ENCODE results near the gene AMPD3. TPM values are rescaled to one million over a fixed set of nuclear protein-coding genes. Genes with fewer than 3 reads are reported as not detected.
A peak's percentile ranks its signal among the peaks of the same experiment; 100 is the strongest.

AMPD3 gene
- total RNA-seq, 1 donor from 2014 or later = 16.2 TPM

DNA sequence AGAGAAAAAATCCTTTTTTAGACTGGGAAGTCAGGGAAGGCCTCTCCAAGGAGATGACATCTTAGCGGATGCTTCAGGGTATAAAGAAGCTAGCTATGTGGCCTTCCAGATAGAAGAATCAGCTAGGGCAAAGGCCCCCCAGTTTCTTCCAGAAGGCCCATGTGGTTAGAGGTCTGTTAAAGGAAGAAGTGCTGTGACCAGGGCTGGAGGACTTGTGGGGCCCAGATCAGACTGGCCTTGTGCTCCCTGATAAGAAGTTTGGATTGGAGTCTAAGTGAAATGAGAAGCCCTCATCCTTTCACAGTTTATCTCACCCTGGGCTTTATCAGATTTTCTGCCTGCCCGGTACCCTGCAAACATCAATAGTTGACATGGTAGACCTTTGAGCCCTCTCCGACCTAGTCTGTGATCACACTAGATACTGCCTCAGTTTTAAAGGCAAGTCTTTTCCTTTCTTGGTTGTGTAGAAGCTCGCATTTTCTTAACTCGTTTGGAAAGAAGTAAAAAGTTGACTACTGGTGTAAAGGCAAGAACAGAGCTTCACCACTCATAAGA, 7.8 kb downstream of the AMPD3 start:
- no peak for ATAC-seq

DNA sequence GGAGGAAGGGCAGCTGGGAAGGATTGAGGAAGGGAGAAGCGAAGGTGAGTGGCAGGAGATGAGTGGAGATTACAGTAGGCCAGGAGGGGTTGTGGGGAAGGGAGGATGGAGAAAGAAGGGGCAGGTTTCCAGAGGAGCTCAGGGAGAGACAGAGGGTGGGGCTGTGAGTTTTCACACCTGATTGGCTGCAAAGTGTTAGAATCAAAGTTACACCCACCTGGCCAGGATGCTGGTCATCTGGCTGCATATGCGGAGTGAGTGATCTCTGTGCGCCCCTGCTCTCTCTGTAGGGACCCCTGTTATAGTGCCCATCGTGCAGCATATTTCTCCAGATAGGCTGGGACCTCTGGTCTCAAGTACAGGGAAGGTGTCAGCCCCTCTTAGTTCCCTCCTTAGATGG, 18.3 kb downstream of the AMPD3 start:
- ATAC-seq = no peak

DNA sequence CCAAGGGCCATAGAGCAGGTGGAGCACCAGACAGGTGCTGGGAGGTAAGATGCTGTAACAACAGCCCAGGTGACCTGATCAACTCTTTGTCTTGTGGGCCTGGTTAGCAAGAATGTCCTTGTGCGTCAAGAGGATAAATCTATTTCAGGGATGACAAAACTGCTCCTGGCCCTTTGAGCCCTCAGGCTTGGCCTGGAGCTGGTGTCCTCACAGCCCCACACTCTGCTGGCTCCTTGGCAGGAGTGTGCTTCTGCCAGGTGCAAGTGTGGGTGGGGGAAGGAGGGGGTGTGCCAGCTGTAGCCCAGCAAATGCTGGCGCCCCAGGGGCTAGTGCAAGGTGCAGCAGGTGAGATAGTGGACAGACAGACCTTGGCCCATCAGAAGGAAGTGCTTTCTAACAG, 19.5 kb downstream of the AMPD3 start:
- no peak for ATAC-seq

DNA sequence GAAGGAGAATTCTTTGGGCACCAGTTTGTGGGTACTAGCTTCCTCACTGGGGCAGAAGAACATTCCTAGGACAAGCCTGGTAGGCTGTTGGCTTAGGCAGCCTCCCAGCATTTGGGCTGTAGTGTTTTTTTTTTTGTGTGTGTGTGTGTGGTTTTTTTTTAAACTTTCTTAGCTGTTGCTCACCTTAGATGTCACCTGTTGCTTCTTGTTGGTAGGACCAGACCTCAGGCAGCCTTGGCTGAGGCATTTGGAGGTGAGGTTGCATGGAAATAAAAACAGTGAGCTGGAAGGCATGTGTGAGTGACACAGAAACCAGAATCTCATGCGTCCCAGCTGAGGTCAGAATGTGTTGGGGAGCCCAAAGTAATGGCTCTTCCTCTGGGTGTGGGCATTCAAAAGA, 21.3 kb downstream of the AMPD3 start:
- peak; percentile 21 for ATAC-seq

DNA sequence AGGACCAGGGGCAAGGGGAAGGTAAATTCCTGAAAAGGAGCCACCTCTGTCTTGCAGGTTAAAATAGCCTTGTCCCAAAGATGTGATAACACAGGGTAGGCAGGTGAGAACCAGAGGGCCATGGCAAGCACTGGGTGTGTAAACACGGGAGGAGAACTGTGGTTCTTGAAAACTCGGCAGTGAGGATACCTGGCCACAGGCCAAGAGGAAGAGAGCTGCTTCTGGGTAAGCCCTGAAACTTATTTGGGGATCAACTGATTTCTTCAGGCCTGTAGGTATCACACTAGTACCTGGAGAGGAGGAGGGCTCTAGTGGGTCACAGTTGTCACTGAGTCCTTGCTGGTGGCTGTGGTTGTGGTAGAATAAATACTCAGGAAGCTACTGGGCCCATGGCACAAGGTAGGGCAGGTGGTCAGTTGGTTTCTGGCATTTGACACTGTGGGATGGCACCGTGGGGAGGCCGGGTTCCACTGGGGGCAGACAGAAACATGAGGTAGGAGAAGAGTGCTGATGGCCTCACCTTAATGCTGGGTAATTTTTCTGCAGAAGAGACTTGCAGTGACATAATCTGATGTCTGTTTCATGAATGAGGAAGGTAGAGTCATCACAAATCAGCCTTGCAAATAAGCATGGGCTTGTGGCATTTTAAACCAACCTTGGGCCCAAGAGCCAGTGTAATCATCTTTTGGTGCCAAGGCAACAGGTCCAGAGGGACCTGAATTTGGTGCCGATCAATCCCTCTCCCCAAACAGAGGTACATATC, 22.0 kb downstream of the AMPD3 start:
- peak; percentile 52 for ATAC-seq

DNA sequence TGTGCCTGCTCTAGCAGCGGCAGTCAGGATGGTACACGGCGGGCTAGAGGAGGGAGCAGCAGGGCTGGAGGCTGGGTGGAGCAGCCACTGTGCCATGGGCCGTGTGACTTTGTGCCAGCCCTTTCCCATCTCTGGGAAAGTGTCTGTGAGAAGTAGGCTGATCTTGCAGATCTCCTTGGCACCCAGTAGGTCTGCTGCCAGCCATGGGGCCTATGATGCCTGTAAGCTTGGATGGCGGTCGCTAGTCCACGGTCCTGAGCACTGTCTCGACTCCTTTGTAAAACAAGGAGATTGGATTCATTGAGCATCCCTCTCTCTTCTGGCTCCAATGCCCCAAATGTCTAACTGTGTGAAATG, 22.6 kb downstream of the AMPD3 start:
- no peak for ATAC-seq

DNA sequence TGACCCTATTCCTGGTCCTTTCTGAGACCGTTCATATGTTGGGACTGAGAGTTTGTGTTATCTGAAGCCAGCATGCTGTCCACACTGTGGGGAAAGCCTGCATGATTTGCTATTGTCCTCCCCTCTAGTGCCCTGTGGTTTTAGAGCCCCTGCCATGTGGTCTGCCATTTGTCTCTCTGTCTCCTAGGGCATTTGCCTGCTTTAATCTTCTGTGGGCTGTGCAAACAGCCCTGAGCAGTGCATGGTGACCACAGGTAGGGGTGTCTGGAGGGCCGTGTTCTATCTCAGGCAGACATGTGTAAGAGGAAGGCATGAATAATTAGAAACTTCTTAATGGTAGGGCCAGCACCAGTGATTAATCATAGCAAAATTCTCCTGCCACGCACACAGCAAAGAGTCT, 23.0 kb downstream of the AMPD3 start:
- ATAC-seq = no peak

DNA sequence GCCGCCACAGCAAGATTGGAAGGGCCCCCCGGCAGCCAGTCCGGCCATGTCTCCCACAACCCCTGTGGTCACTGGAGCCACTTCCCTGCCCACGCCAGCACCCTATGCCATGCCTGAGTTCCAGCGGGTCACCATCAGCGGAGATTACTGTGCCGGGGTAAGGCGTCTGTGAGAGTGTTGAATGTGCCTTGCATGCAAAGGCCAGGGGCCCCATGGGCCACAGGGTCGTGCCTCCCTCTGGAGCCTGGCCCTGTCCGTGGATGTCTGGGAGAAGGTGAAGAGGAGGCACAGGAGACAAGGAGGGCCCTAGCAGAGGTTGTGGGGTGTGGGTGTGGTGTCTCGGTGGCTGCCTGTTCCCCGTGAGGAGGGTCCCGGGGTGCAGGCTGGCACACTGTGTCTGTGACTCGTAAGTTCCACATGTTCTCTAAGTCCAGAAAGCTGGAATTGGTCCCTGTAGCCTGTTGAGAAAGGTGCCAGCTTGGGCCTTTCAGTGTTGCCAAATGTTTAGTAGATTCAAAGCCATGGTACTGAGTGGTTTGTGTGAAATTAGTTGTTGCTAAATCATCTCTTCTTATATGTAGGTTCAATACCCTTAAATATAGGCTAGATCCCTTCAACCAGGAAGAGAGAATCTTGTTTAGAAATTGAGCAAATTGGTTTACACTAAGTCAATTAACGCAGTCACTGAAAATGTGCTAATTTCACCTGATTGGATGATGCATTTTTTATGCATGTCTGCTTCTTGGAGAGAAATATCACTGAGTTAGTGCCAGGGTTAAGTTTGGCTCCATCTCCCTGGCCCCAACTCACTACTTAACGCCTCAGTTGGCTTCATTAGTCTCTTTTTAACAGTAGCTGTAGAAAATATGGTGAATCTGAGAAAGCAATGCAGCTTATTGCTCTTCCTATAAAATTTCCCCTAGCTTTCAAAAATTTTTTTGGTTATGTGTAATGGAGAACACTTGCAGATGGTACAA, 23.8 kb downstream of the AMPD3 start:
- no peak for ATAC-seq

DNA sequence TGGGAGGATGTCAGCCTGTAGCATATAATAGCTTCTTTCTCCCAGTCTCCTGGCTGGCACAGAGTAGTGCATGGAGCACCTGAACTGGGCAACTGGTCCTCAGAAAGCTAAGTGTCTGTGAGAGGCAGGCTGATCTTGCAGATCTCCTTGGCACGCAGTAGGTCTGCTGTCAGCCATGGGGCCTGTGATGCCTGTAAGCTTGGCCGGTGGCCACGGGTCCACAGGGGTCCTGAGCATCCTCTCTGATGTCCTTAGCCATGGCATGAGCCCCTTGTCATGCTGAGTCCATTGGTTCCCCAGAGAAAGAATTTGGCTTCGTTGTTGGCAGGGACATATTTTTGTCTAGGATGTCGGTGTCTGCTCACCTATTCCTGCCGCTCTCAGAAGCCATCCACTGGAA, 25.0 kb downstream of the AMPD3 start:
- ATAC-seq = no peak

DNA sequence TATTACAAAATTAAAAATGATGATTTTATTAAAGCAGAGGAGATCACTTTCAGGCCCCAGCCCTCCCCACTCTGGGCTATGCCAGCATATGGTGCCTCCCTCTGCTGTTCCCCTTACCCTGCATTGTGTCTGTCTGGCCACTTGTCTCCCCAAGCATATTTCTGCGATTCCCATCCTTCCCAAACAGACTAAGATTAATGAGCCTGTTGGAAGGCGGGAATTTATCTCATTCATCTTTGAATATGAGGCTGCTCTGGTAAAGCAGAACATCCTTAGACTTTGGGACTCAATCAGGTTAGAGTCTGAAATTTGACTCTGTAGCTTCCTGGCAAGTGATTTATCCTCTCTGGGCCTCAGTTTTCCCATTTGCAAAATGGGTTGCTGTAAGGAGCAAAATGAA, 25.7 kb downstream of the AMPD3 start:
- ATAC-seq = no peak

DNA sequence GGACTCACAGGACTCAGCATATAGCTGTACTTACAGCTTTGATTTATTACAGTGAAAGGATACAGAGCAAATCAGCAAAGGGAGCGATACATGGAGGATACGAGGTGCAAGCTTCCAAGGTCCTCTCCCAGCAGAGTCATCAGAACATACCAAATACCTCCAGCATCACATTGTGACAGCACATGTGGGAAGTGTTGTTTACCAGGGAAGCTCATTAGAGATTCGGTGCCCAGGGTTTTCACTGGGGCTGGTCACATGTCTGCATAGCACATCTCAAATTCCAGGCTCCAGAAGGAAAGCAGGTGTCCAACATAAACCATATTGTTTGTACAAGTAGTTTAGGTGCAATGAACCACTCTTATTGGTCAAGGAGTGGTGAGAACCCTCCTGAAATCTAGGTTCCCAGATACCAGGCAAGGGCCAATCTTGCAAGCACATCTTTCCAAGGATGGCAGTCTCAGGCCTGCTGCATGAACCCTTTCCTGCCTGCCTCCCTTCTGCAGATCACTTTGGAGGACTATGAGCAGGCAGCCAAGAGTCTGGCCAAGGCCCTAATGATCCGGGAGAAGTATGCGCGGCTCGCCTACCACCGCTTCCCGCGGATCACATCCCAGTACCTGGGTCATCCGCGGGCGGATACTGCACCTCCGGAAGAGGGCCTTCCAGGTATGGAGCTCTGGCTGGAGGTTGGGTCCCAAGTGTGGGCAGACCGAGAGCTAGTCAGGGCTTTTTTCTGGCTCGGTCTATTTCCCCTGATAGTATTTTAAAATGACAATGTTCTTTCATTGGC, 26.7 kb downstream of the AMPD3 start:
- ATAC-seq = no peak

DNA sequence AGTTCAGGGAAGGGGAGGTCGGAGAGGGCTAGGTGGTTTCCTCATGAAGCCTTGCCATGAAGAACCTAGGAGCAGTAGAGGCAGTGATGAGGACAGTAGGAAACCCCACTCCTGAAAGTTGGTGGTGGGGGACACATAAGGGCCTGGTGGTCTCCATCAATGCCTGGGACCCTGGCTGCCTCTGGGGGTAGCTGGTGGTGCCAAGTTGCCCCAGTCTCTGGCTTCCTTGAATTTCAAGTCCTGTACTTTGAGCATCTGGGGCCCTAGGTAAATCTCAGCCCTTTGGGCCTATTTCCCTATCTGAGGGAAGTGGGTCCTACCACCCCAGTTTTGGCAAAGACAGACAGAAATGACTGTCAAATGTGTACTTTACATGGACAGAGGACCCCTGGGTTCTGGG, 28.1 kb downstream of the AMPD3 start:
- no peak for ATAC-seq

DNA sequence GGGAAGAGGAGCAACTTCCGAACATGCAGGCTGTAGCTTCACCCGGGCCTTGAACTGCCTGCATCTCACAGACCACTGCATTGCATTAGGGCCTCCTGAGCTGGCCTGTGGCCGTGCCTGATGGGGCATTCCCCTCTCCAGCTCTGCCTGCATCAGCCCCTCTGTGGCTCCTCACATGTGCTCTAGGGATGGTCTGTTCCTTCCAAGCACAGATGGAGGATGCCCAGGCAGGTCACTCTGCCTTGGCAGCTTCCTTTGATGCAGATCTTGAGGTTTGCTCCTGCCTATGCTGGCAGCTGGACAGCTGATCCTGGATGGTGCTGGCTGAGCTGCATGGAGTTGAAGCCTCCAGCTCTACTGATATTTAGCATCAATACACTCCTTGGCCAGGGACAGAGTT, 28.5 kb downstream of the AMPD3 start:
- no peak for ATAC-seq

DNA sequence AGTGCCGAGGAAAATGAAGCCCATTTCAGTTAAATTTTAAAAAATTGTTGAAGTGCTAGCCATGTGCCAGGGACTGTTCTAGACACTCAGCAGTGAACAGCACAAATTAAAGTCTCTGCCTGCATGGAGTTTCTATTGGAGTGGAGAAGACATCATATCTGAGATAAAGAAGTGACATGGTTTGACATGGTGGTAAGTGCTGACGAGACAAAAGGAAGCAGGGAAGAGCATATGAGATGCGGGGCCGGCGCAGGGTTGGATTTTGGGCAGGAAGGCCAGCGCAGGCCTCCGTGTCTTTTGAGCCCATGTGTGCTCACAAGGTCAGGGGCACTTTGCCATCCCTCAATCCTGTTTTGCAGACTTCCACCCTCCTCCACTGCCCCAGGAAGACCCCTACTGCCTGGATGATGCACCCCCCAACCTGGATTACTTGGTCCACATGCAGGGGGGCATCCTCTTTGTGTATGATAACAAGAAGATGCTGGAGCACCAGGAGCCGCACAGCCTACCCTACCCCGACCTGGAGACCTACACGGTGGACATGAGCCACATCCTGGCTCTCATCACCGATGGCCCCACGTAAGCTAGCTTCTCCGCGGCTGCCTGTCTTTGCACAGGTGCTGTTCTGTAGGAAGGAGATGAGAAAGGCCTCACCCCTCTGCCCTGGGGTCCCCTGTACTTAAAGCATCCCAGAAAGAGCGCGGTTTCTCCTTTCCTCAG, 29.6 kb downstream of the AMPD3 start:
- no peak for ATAC-seq

DNA sequence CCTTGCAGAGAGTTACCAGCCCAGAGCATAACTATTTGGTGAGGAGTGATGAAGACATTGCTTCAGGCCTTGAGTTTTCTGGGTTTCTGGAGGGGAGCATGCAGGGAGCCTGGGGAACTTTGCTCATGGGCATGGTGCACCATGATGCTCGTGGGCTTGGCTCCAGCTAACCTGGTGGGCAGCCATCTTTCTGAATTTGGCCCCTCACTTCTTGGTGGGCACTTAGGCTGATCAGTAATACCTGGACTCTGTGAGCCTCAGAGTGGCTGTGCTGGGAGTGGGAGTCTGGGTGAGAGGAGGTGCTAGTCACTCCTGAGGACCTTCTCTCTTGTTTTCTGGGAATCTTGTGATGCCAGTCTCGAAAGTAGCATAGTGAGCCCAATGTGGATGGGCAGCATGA, 30.6 kb downstream of the AMPD3 start:
- no peak for ATAC-seq

DNA sequence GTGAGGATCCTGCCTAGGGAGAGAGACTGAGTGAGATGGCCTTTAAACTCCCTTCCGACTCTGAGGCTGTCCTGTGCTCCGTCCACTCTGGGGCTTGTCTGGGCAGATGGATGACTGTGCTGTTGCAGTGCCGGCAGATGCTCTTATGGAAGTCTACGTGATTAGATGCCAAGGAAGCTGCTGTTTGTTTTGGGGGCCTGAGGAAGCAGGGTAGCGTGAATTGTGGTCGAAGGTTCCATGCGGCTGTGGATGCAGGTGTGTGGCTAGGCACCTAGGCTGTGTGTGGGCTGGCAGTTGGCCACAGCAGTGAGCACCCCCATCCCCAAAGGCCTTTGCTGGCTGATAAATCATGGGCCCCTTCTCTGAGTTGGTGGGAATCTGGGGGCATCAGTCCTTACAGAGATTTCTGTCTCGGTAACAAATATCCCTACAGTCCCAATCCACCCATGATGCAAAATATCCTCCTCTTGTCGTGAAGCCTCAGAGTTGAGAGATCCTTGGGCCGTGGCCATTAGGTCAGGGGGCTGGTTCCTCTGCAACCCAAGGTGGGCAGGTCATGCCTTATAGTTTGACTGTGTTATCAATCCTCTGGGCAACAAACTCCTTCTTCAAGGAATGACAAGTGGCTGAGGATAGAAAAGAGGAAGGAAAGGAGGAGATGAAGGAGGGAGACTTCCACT, 31.2 kb downstream of the AMPD3 start:
- no peak for ATAC-seq

DNA sequence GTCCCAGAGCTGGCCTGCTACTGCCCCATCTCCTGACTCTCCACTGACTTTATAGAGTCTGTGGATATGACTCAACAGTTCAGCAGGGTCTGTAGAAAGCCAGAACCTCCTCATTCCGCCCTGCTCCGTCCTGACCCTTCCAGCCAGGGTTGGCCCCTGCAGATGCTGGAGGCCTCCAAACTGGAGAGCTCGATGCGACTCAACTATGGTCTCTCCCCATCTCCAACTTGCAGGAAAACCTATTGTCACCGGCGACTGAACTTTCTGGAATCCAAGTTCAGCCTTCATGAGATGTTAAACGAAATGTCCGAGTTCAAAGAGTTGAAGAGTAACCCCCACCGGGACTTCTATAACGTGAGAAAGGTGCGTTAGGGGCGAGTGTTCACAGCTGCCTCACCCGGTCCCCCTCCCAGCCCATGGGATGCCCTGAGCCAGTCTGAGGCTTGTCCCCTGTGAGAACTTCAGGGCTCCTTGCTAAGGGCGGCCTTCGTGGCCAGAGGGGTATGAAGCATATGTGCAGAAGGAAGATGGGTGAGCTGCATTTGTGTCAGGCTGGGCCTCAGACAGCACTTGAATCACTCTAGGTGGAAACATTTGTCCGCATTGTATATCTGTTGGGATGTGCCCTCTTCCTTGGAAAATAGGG, 32.1 kb downstream of the AMPD3 start:
- ATAC-seq = no peak

DNA sequence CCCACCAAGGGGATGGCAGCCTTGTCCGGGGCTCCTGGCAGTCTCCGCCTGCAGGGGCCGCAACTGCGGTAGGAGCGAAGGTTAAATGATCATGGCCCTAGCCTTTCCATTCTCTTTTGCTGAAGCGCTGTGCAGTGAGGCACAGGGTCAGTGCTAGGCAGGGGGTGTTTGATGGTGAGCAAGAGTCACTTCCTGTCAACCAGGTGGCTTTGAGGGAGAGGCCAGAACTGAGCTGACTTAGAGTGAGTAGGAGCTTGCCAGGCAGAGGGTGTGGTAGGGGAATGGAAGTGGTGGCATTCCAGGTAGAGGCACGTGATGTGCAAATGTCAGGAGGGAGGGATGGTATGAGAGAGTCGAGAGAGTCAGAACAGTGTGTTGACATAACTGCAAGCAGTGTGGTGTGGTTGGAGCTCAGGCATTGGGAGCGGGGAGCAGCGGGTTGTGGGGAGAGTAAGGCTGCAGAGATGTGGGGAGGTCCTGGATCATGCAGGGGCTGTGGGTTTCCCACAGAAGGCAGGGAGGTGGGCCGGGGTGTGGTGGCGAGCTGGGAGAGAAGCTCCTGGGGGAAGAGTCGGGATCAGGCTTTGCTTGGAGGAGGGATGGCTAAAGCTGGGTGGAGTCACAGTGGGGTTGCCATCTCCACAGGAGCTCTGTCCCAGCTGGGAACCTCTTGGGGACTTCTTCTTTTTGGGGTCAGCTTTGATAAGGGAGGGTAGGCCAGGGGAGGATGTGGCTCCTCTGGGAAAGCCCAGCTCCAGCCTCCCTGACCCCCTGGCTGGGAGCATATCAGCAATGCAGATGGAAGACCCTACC, 33.3 kb downstream of the AMPD3 start:
- ATAC-seq = peak; percentile 85

DNA sequence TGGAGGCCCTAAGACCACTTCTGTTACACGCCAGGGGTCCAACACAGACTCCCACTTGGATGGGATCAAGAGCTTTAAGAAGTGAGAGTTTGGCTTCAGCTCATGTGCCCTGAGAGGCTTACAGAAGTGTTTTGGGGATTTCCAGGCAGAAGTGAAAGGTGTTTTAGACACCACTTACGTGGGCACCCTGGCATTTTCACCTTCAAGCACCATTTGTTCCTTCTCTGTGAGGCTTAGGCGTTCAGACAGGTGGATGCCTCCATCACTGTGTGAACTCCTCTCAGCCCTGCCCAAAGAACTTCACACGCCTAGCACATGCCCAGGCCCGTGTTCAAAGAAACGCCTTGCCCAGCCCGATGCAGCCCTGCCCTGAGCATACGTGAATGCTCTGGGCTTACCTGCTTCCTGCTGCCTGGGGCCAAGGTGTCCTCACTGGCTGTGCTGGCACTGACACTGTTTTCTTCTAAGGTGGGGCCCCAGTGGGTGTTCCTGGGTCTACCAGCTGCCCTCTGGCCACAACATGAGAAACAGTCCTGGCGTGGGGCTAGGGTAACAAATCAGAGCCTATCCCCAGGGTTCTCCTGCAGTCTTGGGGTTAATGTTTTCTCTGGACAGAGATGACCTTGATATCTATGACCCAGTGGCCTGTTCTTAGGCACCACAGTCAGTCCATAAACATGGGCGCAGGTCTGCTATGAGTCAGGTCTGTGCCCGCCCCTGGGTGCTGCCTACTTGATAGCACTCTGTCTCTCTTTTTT, 34.0 kb downstream of the AMPD3 start:
- ATAC-seq = peak; percentile 93

All from esophagus mucosa (tissue), 1 donor.